Epithelial cell of prostate (primary cell): ENCODE data around the gene IRX6.

Source experiments
- DNase-seq: peaks from one replicate; pipeline ENCODE4 v3.0.0-alpha.2; 2011; ENCODE audit warnings: low read depth, low spot score
- H3K27ac ChIP-seq: fragments of 450-650 bp; 2 replicates; pipeline ENCODE4 v1.5.1; 2017; ENCODE audit warnings: mild to moderate bottlenecking

Gene IRX6

GRCh38 chr16:55323637-55324271 is at the start of gene IRX6:
TSS of gene IRX6 (plus strand) at chr16:55324203. CDS start at chr16:55325092, 889 bp downstream.
- H3K27ac ChIP-seq = no peak within 1 kb of the TSS
- DNase-seq = no peak

- no peak overlapping the region for H3K27ac ChIP-seq
- DNase-seq = no peak
These were observed 49.6 kb upstream of the IRX6 start for GRCh38 chr16:55274391-55274790.

GRCh38 chr16:55275167-55275566 is 48.8 kb upstream of the IRX6 start:
- DNase-seq = no peak
- H3K27ac ChIP-seq = no peak overlapping the region

GRCh38 chr16:55275869-55276268 is 48.1 kb upstream of the IRX6 start:
- no peak overlapping the region for H3K27ac ChIP-seq
- no peak for DNase-seq

GRCh38 chr16:55277536-55277935 is 46.5 kb upstream of the IRX6 start:
- DNase-seq = no peak
- no peak overlapping the region for H3K27ac ChIP-seq

GRCh38 chr16:55279598-55279997 is 44.4 kb upstream of the IRX6 start:
- no peak for DNase-seq

GRCh38 chr16:55280587-55280986 is 43.4 kb upstream of the IRX6 start:
- DNase-seq = no peak
- no peak overlapping the region for H3K27ac ChIP-seq

More at GRCh38 chr16:55279598-55279997, 44.4 kb upstream of the IRX6 start:
- no peak overlapping the region for H3K27ac ChIP-seq

- H3K27ac ChIP-seq = no peak overlapping the region
- DNase-seq = no peak
These were observed 41.6 kb upstream of the IRX6 start for GRCh38 chr16:55282441-55282840.

GRCh38 chr16:55283812-55284717 is 39.9 kb upstream of the IRX6 start:
- no peak for DNase-seq
- H3K27ac ChIP-seq = no peak overlapping the region

GRCh38 chr16:55284718-55285099 is 39.3 kb upstream of the IRX6 start:
- H3K27ac ChIP-seq = no peak overlapping the region
- no peak for DNase-seq

- no peak for DNase-seq
- no peak overlapping the region for H3K27ac ChIP-seq
These were observed 38.4 kb upstream of the IRX6 start for GRCh38 chr16:55285586-55285985.

- no peak for DNase-seq
- H3K27ac ChIP-seq = no peak overlapping the region
These were observed 34.6 kb upstream of the IRX6 start for GRCh38 chr16:55289353-55289752.

GRCh38 chr16:55291847-55292246 is 32.2 kb upstream of the IRX6 start:
- DNase-seq = no peak
- no peak overlapping the region for H3K27ac ChIP-seq

GRCh38 chr16:55292491-55292890 is 31.5 kb upstream of the IRX6 start:
- no peak overlapping the region for H3K27ac ChIP-seq
- DNase-seq = no peak

- no peak for DNase-seq
- H3K27ac ChIP-seq = no peak overlapping the region
These were observed 29.9 kb upstream of the IRX6 start for GRCh38 chr16:55294129-55294528.

GRCh38 chr16:55294931-55295342 is 29.1 kb upstream of the IRX6 start:
- DNase-seq = peak; percentile 37
- H3K27ac ChIP-seq = no peak overlapping the region

GRCh38 chr16:55297062-55297909 is 26.7 kb upstream of the IRX6 start:
- peak overlapping the region; percentile 87 for H3K27ac ChIP-seq
- peak; percentile 84 for DNase-seq

- peak; percentile 64 for DNase-seq
- peak overlapping the region; percentile 87 for H3K27ac ChIP-seq
These were observed 26.0 kb upstream of the IRX6 start for GRCh38 chr16:55297910-55298479.

- no peak for DNase-seq
These were observed 22.5 kb upstream of the IRX6 start for GRCh38 chr16:55301385-55302008.

GRCh38 chr16:55302635-55303034 is 21.4 kb upstream of the IRX6 start:
- H3K27ac ChIP-seq = no peak overlapping the region
- DNase-seq = no peak

More at GRCh38 chr16:55301385-55302008, 22.5 kb upstream of the IRX6 start:
- no peak overlapping the region for H3K27ac ChIP-seq
